HEK293 (cell line): ENCODE results near the gene CDH26.

Source experiments
- ZFP37 ChIP-seq: fragments of 450-650 bp; formaldehyde crosslinking; IDR thresholded peaks from 2 replicates; pipeline ENCODE4 v1.5.1; 2016; ENCODE audit warnings: missing biosample characterization, missing genetic modification characterization
- ZNF292 ChIP-seq: fragments of 450-650 bp; formaldehyde crosslinking; IDR thresholded peaks from 2 replicates; pipeline ENCODE4 v1.5.1; 2016; ENCODE audit warnings: low read depth, missing biosample characterization, missing genetic modification characterization, borderline replicate concordance
- TF ChIP-seq, protein P1 (sequence below): fragments of 450-650 bp; formaldehyde crosslinking; IDR thresholded peaks from 2 replicates; pipeline ENCODE4 v1.5.1; 2016; ENCODE audit warnings: missing biosample characterization, missing genetic modification characterization
- TF ChIP-seq, protein P2 (sequence below): fragments of 450-650 bp; formaldehyde crosslinking; IDR thresholded peaks from 2 replicates; pipeline ENCODE4 v1.5.1; 2016; ENCODE audit warnings: missing biosample characterization, missing genetic modification characterization
- TF ChIP-seq, protein P3 (sequence below): fragments of 450-650 bp; formaldehyde crosslinking; IDR thresholded peaks from 2 replicates; pipeline ENCODE4 v1.5.1; 2016; ENCODE audit warnings: missing biosample characterization, missing genetic modification characterization
- TF ChIP-seq, protein P4 (sequence below): fragments of 450-650 bp; formaldehyde crosslinking; IDR thresholded peaks from 2 replicates; pipeline ENCODE4 v1.5.1; 2016; ENCODE audit warnings: missing biosample characterization, missing genetic modification characterization

DNA sequence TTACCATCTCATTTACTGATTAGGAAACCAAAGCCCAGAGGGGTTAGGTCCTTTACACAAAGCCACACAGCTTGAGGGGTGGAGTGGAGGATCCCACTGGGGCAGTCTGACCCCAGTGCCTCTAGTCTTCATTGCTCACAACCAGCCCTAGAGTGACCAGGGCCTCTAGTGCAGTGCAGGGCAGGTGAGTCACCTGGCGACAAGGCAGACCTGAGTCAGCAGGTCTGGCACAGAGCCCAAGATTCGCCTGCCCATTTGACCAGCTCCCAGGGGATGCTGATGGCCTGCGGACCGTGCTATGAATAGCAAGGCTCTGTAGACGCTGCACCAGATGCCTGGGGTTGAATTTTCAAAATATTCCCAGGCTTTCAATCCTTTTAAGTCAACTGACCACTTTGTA is 29.9 kb downstream of the CDH26 start:
- TF ChIP-seq ZFP37 (tag by site-specific recombination) (no peak), ZNF292 (no peak)
- TF ChIP-seq, protein P1, sequence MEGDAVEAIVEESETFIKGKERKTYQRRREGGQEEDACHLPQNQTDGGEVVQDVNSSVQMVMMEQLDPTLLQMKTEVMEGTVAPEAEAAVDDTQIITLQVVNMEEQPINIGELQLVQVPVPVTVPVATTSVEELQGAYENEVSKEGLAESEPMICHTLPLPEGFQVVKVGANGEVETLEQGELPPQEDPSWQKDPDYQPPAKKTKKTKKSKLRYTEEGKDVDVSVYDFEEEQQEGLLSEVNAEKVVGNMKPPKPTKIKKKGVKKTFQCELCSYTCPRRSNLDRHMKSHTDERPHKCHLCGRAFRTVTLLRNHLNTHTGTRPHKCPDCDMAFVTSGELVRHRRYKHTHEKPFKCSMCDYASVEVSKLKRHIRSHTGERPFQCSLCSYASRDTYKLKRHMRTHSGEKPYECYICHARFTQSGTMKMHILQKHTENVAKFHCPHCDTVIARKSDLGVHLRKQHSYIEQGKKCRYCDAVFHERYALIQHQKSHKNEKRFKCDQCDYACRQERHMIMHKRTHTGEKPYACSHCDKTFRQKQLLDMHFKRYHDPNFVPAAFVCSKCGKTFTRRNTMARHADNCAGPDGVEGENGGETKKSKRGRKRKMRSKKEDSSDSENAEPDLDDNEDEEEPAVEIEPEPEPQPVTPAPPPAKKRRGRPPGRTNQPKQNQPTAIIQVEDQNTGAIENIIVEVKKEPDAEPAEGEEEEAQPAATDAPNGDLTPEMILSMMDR = no peak
- TF ChIP-seq, protein P2, sequence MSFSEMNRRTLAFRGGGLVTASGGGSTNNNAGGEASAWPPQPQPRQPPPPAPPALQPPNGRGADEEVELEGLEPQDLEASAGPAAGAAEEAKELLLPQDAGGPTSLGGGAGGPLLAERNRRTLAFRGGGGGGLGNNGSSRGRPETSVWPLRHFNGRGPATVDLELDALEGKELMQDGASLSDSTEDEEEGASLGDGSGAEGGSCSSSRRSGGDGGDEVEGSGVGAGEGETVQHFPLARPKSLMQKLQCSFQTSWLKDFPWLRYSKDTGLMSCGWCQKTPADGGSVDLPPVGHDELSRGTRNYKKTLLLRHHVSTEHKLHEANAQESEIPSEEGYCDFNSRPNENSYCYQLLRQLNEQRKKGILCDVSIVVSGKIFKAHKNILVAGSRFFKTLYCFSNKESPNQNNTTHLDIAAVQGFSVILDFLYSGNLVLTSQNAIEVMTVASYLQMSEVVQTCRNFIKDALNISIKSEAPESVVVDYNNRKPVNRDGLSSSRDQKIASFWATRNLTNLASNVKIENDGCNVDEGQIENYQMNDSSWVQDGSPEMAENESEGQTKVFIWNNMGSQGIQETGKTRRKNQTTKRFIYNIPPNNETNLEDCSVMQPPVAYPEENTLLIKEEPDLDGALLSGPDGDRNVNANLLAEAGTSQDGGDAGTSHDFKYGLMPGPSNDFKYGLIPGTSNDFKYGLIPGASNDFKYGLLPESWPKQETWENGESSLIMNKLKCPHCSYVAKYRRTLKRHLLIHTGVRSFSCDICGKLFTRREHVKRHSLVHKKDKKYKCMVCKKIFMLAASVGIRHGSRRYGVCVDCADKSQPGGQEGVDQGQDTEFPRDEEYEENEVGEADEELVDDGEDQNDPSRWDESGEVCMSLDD = no peak
- TF ChIP-seq, protein P3, sequence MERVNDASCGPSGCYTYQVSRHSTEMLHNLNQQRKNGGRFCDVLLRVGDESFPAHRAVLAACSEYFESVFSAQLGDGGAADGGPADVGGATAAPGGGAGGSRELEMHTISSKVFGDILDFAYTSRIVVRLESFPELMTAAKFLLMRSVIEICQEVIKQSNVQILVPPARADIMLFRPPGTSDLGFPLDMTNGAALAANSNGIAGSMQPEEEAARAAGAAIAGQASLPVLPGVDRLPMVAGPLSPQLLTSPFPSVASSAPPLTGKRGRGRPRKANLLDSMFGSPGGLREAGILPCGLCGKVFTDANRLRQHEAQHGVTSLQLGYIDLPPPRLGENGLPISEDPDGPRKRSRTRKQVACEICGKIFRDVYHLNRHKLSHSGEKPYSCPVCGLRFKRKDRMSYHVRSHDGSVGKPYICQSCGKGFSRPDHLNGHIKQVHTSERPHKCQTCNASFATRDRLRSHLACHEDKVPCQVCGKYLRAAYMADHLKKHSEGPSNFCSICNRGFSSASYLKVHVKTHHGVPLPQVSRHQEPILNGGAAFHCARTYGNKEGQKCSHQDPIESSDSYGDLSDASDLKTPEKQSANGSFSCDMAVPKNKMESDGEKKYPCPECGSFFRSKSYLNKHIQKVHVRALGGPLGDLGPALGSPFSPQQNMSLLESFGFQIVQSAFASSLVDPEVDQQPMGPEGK (tag by site-specific recombination) = no peak
- TF ChIP-seq, protein P4, sequence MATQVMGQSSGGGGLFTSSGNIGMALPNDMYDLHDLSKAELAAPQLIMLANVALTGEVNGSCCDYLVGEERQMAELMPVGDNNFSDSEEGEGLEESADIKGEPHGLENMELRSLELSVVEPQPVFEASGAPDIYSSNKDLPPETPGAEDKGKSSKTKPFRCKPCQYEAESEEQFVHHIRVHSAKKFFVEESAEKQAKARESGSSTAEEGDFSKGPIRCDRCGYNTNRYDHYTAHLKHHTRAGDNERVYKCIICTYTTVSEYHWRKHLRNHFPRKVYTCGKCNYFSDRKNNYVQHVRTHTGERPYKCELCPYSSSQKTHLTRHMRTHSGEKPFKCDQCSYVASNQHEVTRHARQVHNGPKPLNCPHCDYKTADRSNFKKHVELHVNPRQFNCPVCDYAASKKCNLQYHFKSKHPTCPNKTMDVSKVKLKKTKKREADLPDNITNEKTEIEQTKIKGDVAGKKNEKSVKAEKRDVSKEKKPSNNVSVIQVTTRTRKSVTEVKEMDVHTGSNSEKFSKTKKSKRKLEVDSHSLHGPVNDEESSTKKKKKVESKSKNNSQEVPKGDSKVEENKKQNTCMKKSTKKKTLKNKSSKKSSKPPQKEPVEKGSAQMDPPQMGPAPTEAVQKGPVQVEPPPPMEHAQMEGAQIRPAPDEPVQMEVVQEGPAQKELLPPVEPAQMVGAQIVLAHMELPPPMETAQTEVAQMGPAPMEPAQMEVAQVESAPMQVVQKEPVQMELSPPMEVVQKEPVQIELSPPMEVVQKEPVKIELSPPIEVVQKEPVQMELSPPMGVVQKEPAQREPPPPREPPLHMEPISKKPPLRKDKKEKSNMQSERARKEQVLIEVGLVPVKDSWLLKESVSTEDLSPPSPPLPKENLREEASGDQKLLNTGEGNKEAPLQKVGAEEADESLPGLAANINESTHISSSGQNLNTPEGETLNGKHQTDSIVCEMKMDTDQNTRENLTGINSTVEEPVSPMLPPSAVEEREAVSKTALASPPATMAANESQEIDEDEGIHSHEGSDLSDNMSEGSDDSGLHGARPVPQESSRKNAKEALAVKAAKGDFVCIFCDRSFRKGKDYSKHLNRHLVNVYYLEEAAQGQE = no peak
